Esophagus squamous epithelium (tissue), 4 donors: ENCODE results near the gene PTOV1.

ENCODE experiments used
- POLR2A ChIP-seq, 4 donors: fragments of 450-650 bp; IDR thresholded peaks; one replicate each; pipeline ENCODE4 v1.6.1; 2017; ENCODE audit warnings: antibody characterized with exemption in 4 of 4, mild to moderate bottlenecking in 4 of 4, moderate library complexity in 3 of 4
- TF ChIP-seq, protein P1 (sequence below), 6 experiments: fragments of 450-650 bp in 4 of 6; fragments of 200-600 bp in 2 of 6; sonication (generic) in 2 of 6; IDR thresholded peaks; one replicate each; pipeline ENCODE4 v1.5.1; 2016 to 2019; ENCODE audit warnings: antibody characterized with exemption in 6 of 6, mild to moderate bottlenecking in 4 of 6, moderate library complexity in 4 of 6

DNA sequence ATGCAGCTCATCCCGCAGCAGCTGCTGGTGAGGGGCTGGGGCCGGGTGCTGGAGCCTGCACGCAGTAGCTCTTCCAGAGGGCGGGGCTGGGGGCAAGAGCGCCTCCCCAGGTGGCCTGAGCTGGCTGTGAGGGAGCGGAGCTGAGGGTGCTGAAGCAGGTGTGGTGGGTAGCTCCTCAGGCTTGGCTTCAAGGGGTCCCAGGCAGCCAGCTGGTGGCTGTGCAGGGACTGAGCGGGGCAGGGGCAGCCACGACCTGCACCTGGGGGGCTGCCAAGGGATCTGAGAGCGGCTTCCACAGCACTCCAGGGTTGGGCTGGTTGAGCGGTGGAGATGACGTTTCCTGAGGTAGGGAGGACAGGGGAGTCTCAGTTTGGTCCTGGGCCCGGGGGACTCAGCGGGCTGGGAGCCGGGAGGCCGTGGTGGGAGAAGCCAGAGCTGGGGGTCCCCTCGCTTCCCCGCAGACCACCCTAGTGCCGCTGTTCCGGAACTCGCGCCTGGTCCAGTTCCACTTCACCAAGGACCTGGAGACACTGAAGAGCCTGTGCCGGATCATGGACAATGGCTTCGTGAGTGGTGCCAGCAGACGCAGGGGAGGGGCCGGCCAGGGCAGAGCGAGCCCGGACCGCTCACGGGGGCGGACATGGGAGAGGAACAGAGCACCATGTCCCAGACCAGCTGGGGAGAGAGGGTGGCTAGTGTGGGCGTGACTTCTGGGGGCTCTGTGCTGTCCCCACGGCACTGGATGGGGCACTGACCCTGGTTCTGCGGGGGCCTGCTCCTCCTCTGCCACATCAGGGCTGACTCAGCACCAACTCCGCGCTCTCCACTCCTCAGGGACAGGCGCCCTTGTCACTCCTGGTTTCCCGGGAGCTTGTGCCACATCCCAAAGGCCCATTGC lies 7.4 kb downstream of the PTOV1 start:
- TF ChIP-seq, protein P1, sequence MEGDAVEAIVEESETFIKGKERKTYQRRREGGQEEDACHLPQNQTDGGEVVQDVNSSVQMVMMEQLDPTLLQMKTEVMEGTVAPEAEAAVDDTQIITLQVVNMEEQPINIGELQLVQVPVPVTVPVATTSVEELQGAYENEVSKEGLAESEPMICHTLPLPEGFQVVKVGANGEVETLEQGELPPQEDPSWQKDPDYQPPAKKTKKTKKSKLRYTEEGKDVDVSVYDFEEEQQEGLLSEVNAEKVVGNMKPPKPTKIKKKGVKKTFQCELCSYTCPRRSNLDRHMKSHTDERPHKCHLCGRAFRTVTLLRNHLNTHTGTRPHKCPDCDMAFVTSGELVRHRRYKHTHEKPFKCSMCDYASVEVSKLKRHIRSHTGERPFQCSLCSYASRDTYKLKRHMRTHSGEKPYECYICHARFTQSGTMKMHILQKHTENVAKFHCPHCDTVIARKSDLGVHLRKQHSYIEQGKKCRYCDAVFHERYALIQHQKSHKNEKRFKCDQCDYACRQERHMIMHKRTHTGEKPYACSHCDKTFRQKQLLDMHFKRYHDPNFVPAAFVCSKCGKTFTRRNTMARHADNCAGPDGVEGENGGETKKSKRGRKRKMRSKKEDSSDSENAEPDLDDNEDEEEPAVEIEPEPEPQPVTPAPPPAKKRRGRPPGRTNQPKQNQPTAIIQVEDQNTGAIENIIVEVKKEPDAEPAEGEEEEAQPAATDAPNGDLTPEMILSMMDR (IDR thresholded peaks at IDR 0.05): no peak
- no peak for TF ChIP-seq POLR2A (IDR thresholded peaks at IDR 0.05)
